Measurements from ENCODE around the gene RASAL1.

RASAL1 gene

DNA sequence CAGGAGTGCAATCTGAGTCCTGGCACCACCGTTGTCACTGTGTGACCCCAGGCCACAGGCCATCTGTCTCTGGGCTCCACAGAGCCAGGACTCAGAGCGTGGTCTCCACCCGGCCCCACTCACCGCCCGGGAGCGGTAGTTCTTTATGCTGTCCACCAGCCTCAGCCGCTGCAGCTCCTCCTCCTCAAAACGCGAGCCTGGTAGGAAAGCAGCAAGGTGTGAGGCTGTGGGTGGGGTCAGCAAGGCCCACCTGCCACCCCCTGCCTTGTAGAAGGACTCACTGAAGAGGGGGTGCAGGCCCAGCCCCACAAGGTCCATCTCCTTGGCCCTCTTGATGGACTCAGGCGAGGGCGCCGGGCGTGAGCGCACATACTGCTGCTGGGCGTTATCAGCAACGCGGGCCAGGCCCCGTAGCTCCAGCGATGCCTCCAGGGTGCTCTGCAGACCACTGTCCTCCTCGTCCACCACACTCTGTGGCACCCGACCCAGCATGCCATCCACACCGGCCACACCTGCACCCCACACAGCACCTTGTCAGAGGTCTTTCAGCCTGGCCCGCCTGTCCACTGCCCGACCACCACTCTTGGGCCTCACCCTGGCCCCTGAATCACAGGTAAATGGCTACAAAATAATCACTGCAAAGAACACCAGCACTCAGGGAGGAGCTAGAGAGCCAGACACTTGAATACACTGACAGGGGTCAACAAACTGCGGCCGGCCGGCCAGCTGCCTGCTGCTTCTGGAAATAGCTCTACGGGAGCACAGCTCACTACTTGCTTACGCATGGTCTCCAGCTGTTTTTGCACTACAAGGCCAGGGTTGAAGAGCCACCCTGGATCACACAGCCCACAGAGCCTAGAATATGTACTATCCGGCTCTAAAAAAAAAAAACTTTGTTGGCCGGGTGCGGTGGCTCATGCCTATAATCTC lies 30.2 kb upstream of the RASAL1 start:
- in situ Hi-C loops (cut with HindIII; ENCODE audit: low pct_ligation_motif_present, low sequenced_read_pairs): loop anchor here (25.0 kb wide), 1 partner anchor 128 kb away; no protein-coding TSS in a partner anchor
- Histone ChIP-seq H3K36me3 (replicated peaks) (peaks cover 68% of the 10 kb centered on the region), H3K27ac (no peak overlapping the region), H3K27me3 (replicated peaks) (no peaks in the 10 kb centered on the region), H3K4me3 (ENCODE audit: low read depth, low read length) (no peak overlapping the region)
- TF ChIP-seq, protein P1, sequence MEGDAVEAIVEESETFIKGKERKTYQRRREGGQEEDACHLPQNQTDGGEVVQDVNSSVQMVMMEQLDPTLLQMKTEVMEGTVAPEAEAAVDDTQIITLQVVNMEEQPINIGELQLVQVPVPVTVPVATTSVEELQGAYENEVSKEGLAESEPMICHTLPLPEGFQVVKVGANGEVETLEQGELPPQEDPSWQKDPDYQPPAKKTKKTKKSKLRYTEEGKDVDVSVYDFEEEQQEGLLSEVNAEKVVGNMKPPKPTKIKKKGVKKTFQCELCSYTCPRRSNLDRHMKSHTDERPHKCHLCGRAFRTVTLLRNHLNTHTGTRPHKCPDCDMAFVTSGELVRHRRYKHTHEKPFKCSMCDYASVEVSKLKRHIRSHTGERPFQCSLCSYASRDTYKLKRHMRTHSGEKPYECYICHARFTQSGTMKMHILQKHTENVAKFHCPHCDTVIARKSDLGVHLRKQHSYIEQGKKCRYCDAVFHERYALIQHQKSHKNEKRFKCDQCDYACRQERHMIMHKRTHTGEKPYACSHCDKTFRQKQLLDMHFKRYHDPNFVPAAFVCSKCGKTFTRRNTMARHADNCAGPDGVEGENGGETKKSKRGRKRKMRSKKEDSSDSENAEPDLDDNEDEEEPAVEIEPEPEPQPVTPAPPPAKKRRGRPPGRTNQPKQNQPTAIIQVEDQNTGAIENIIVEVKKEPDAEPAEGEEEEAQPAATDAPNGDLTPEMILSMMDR (IDR thresholded peaks at IDR 0.05; ENCODE audit: low read depth, low read length, missing control alignments): no peak
- DNase-seq: no peak

DNA sequence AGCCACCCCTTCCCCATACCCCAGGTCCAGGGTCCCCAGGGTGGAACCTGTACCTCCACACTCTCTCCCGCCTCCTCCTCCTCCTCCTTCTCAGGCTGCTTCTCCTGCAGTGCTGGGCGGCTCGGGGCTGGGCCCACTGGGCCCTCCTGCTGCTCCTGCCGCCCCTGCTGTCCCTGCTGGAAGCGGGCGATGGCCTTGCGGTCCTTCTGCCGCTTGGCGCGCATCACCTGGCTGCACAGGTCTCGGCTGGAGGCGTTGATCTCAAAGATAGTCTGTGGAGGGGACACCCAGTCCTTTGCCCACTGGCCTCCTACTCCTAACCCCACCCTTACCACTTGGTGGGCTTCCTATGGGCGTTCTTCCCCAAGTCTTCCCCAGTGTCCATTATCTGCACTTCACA lies 28.5 kb upstream of the RASAL1 start:
- Histone ChIP-seq H3K27ac (no peak overlapping the region), H3K36me3 (replicated peaks) (peaks cover 64% of the 10 kb centered on the region), H3K4me3 (ENCODE audit: low read depth, low read length) (no peak overlapping the region), H3K27me3 (replicated peaks) (no peaks in the 10 kb centered on the region)
- TF ChIP-seq, protein P1 (IDR thresholded peaks at IDR 0.05; ENCODE audit: low read depth, low read length, missing control alignments): no peak
- in situ Hi-C loops (cut with HindIII; ENCODE audit: low pct_ligation_motif_present, low sequenced_read_pairs): loop anchor here (25.0 kb wide), 1 partner anchor 127 kb away; no protein-coding TSS in a partner anchor
- DNase-seq: no peak

DNA sequence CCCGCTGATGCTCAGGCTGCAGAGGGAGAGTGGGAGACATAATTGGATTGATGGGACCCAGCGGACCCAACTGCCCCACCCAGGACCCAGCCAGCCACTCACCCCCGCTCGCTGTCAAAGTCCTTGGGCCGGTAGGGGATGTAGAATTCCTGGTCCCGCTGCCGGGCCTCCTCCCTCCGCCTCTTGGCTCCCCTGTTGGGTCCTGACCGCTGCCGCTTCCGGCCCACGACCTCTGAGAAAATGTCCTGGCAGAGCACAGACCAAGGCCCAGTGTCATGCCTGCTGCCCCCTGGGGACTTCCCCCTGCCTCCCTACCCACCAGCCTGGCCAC lies 27.4 kb upstream of the RASAL1 start:
- H3K36me3 ChIP-seq (replicated peaks): peaks cover 64% of the 10 kb centered on the region
- DNase-seq: no peak
- no peaks in the 10 kb centered on the region for H3K27me3 ChIP-seq (replicated peaks)
- TF ChIP-seq, protein P1 (IDR thresholded peaks at IDR 0.05; ENCODE audit: low read depth, low read length, missing control alignments): no peak
- H3K4me3 ChIP-seq (ENCODE audit: low read depth, low read length): no peak overlapping the region
- in situ Hi-C loops (cut with HindIII; ENCODE audit: low pct_ligation_motif_present, low sequenced_read_pairs): loop anchor here (25.0 kb wide), 1 partner anchor 126 kb away; no protein-coding TSS in a partner anchor
- H3K27ac ChIP-seq: no peak overlapping the region

DNA sequence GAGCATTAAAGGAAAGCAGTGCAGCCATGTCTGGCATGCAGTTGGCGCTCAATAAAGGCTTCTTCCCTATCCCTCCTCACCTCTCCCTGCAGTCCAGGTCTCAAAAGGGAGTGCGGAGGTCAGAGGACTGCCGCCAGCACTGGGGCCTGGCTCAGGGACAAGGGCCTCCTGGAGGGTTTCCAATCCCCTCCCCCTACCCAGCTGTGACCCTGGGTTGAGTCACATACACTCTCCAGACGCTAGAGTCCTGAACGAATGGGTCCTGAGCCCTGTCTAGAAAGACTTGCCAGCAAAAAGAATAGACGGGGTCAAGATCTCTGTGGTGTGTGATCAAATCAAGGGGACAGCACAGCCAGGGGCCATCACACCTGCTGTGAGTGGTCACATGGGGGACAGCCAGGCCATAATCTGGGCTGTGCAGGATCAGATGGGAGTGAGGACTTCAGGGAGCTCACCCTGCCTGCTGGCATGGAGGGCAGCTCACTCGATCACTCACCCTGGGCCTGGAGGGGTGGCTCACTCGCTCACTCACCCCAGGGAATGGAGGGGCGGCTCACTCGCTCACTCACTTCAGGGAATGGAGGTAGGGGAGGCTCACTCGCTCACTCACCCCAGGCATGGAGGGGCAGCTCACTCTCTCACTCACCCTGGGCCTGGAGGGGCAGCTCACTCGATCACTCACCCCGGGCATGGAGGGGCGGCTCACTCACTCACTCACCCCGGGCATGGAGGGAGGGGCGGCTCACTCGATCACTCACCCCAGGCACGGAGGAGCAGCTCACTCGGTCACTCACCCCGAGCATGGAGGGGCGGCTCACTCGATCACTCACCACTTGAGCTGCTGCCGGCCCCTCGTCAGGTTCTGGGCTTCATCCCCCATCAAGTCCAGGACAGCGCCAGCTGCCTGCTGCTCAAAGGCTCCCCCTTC lies 26.8 kb upstream of the RASAL1 start:
- H3K4me3 ChIP-seq (ENCODE audit: low read depth, low read length): no peak overlapping the region
- peaks cover 67% of the 10 kb centered on the region for H3K36me3 ChIP-seq (replicated peaks)
- no peak overlapping the region for H3K27ac ChIP-seq
- H3K27me3 ChIP-seq (replicated peaks): no peaks in the 10 kb centered on the region
- TF ChIP-seq, protein P1 (IDR thresholded peaks at IDR 0.05; ENCODE audit: low read depth, low read length, missing control alignments): no peak
- peak; percentile 36 for DNase-seq
- in situ Hi-C loops (cut with HindIII; ENCODE audit: low pct_ligation_motif_present, low sequenced_read_pairs): loop anchor here (25.0 kb wide), 1 partner anchor 125 kb away; no protein-coding TSS in a partner anchor

DNA sequence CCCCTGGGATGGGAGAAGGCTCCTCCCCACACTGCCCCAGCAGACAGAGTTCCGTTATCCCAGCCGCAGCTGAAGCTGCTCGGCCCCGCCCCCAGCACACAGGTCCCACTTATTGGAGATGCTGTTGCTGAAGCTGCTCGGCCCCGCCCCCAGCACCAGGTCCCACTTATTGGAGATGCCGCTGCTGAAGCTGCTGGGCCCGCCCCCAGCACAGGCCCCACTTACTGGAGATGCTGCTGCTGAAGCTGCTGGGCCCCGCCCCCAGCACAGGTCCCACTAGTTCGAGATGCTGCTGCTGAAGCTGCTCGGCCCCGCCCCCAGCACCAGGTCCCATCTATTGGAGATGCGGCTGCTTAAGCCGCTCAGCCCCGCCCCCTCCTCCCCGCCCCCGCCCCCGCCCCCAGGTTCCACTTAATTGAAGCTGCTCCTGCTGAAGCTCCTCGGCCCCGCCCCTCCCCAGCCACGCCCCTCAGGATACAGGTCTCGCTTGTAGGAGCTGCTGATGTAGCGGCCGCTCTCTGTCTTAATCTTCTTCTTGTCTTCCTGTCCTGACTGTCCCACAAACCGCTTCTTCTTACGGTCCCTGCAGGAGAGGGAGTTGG lies 26.0 kb upstream of the RASAL1 start:
- no peak overlapping the region for H3K27ac ChIP-seq
- no peak for DNase-seq
- H3K36me3 ChIP-seq (replicated peaks): peaks cover 65% of the 10 kb centered on the region
- no peak overlapping the region for H3K4me3 ChIP-seq (ENCODE audit: low read depth, low read length)
- TF ChIP-seq, protein P1 (IDR thresholded peaks at IDR 0.05; ENCODE audit: low read depth, low read length, missing control alignments): no peak
- H3K27me3 ChIP-seq (replicated peaks): no peaks in the 10 kb centered on the region
- in situ Hi-C loops (cut with HindIII; ENCODE audit: low pct_ligation_motif_present, low sequenced_read_pairs): loop anchor here (25.0 kb wide), 1 partner anchor 124 kb away; no protein-coding TSS in a partner anchor
